HG03196 (cell line): ENCODE measurements around the gene SOBP.

Experiments
- ATAC-seq: cut with Tn5 transposase; IDR thresholded peaks from one replicate; pipeline ENCODE4 v1.9.1; 2021; ENCODE audit not compliant: unreplicated experiment

Gene SOBP

DNA sequence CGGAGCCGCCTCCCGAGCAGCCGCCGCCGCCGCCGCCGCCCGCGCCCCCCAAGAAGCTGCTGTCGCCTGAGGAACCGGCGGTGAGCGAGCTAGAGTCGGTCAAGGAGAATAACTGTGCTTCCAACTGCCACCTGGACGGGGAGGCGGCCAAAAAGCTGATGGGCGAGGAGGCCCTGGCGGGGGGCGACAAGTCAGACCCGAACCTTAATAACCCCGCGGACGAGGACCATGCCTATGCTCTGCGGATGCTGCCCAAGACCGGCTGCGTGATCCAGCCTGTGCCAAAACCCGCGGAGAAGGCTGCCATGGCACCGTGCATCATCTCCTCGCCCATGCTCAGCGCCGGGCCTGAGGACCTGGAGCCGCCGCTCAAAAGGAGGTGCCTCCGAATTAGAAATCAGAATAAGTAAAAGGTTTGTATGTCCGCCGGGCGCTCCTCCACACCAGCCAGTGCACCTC is 145.2 kb downstream of the SOBP start:
- ATAC-seq, result no peak

GRCh38 chr6:107636486-107636885 is 146.6 kb downstream of the SOBP start:
- no peak for ATAC-seq

- no peak for ATAC-seq
These were observed 147.7 kb downstream of the SOBP start for GRCh38 chr6:107637316-107638315.

GRCh38 chr6:107638493-107638892 is 148.6 kb downstream of the SOBP start:
- no peak for ATAC-seq

- no peak for ATAC-seq
These were observed 149.6 kb downstream of the SOBP start for GRCh38 chr6:107639511-107639910.

DNA sequence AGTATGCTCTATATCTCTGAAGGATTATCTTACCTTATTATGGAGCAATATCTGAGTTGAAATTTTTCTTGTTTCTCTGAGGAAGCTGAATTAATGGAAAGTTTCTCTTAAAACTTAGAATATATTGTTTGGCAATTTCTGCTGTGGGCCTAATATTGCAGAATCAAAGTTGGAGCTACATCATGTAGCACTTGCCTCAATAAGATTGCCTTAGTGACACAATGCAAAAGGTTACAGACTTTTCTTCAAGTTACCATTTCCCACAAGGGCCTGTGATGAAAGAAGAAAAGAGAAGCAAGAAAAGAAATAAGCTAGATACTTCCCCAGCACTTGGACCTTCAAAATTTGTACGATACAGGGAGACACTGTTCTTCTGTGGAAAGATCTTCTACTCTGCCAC is 151.2 kb downstream of the SOBP start:
- no peak for ATAC-seq

DNA sequence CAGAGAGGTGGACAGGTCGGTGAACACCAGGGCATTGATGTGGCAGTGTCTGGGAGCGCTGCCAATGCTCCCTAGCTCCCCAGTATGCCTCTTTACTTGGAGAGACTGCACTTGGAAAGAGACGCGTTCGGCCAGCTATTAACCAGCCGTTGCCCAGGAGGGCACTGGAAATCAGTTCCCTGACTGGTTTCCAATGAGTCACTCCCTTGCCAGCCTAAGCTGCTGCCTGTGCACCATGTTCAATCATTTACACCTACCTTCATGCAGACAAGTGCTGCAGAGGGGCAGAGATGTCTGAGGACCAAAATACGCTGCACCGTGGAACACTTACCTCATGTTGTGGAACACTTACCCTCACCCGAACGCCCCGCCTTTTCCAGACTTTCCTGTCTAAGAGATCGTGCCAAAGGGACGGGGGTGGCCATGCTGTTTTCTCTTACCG is 151.6 kb downstream of the SOBP start:
- no peak for ATAC-seq

DNA sequence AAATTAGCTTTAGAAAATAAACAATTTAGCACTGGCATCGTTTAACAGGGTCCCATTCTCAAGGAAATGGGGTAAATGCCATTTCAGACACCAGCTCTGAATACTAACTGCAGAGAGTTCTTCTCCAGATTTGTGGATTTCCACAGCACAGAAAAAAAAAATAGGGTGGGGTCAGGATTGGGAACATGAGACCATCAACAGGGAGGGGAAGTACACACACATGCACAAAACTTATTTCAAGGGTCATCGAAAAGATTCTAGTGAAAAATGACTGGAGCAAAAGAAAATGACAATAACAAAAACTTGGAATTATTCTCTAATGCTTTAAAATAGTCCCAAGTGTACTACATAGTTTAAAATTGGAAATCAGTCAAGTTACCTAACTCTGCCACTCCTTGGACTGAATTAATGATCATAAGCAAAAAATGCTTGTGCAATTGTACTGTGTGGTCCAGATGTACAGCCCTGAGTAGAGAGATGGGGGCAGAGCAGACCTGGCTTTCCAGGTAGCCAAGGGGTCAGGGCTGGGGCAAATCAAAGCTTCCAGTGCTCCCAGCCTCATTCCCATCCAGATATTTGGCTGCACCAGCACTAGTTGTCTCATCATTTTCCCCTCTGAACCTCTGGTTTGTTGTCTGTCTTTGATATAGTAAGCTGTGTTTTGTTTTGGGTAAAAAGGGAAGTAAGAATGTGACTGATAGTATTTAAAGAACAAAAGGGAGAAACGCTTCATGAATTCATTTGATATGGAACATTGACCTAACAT is 152.4 kb downstream of the SOBP start:
- ATAC-seq, result no peak

DNA sequence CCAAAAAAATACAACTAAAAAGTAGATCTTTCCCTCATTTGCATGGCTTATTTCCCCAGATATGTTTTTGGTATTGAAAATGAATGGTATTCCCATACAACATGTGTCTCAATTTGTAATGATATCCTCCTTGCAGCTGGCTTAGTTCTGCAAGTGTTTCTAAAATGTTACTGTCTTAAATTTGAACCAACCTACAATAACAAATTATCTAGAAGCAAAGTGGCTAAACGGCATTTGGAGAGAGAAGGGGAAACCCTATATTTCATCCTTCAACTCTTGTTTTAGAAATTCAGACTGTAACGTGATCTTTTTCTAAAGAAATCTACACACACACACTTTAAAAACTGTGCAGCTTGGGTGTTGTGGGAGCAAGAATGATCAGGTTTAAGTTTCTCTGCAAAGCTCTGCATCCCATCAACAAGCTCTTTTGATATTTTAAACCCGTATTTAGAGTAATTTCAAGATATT is 153.0 kb downstream of the SOBP start:
- no peak for ATAC-seq

DNA sequence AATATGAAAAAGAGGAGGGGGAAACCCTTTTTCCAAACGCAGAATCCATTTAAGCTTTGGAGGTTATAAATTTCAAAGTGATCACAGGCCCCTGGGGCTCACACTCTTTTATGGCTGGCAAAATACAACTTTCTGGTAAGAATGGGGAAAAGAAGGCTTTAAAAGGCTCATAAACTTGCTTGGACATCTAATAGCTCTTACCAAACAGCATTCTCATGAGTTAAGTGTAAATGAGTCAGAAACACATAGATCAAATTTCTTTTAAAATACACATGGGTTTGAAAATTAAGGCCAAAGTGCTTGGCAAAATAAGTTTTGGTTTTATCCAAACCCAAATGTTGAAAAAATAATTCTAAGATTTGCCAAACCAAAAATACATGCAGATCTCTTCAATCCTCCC is 154.6 kb downstream of the SOBP start:
- no peak for ATAC-seq

DNA sequence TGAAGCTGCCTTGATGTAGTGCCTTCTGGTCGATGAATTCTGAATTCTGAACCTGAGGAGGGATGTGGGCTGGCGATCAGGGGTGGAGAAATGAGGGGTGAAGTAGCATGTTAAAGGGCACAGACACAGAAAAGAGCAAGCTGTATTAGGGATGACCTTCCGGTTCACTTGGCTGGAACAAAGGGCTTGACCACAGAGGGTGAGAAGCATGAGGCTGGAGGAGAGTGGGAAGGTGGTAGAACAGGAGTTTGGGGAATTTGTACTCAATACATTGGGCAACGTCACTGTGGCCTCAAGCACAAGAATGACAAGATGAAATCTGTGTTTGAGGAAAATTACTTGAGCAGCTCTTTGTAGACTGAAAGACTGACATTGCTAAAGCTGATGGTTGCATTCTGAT is 155.8 kb downstream of the SOBP start:
- ATAC-seq, result no peak

- ATAC-seq, result no peak
These were observed 156.3 kb downstream of the SOBP start for GRCh38 chr6:107646176-107646575.

DNA sequence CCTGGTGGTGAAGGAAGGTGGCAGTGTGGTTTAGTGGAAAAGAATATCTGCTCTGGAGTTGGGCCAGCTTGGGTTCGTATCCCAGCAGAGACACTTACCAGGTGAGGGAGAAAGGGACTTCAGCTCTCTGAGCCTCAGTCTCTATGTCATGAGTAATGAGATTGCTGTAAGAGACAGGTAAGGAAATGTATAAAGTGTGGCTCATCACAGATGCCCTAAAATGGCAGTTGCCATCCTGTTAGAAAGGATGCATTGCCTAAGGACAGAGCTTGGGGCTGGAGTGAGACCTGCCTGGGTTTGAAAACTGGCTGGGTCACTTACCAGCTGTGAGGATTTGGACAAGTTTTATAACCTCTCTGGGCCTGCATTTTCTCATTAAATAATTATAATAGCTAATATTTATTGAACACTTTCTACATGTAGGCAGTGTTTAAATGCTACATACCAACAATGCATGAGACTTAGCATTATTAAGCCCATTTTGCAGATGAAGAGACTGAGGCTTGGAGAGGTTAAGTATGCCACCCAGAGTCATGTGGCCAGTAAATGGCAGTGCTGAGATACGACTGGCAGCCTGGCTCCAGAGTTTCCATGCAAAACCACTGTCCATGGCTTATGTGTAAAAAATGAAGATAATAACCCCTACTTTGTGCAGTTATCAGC is 157.0 kb downstream of the SOBP start:
- ATAC-seq, result no peak

- ATAC-seq, result no peak
These were observed 157.6 kb downstream of the SOBP start for GRCh38 chr6:107647439-107647948.

DNA sequence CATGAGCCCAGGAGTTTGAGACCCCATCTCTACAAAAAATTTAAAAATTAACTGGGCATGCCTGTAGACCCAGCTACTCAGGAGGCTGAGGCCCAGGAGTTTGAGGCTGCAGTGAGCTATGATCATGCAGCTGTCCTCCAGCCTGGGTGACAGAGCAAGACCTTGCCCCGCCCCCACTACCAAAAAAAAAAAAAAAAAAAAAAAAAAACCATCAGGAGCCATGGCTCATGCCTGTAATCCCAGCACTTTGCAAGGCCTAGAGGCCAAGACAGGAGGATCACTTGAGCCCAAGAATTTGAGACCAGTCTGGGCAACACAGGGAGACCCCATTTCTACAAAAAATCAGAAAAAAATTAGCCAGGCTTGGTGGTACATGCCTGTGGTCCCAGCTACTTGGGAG is 159.1 kb downstream of the SOBP start:
- ATAC-seq, result no peak

DNA sequence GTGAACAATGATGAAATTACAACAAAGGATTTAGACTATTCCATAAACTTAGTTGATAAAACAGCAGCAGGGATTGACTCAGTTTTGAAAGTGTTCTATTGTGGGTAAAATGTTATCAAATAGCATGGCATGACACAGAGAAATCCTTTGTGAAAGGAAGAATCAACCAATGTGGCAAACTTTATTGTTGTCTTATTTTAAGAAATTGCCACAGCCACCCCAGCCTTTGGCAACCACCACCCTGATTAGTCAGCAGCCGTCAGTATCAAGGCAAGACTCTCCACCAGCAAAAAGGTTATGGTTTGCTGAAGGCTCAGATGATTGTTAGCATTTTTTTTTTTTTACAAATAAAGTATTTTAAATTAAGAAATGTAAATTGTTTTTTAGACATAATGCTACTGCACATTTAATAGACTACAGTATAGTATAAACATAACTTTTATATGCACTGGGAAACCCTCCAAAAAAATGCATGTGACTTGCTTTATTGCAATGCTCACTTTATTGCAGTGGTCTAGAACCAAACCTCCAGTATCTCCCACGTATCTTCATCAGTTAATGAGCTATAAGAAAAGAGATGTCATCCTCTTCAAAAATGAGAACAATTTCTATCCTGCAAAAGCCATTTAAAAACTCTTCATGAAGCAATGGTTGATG is 162.7 kb downstream of the SOBP start:
- no peak for ATAC-seq

DNA sequence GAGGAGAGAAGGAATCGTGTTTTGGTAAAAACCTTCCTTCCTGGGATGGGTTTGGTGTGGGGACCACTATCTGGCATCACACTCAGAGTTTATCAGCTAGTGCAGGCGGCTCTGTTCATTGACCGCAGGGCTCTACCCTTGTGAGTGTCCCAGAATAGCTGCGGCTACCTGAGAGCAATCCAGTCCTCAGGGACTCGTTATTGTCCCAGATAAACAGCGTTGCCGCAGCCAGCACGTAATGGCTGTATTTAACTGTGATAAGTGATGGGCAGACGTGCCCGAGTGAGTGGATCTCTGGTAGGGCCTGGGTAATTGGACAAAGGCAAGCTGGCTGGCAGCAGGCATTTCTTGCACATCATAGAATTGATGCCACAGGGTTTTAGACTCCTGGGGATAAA is 163.3 kb downstream of the SOBP start:
- ATAC-seq, result no peak

- no peak for ATAC-seq
These were observed 164.0 kb downstream of the SOBP start for GRCh38 chr6:107653861-107654394.

DNA sequence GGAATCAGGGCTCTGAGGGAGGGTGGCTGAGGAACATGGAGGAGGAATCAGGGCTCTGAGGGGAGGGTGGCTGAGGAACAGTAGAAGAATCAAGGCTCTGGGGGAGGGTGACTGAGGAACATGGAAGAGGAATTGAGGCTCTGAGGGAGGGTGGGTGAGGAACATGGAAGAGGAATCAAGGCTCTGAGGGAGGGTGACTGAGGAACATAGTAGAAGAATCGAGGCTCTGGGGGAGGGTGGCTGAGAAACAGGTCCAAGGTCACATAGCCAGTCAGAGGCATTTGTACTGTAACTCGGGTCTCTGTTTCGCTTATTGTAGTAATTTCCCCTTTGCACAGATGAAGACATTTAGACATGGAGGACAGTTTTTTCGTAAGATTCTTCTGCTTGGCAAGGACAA is 164.8 kb downstream of the SOBP start:
- no peak for ATAC-seq

DNA sequence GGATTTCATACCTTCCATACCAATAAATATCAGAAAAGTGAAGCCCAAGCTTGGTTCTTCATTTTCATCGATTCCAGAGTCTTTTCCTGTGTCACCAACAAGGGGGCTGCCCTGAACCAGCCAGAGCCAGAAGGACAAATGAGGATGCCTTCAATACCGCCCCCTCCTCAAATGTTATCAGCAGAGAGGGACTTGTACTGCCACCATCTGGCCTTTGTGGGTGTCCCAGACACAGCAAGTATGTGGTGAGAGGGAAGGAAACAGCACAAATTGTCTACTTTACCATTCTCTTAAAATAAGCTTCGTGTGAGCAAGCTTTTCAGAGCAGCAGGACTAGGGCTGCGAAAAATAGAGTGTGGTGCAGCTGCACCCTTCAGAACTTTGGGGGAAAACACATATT is 165.3 kb downstream of the SOBP start:
- ATAC-seq, result no peak
